CD4-positive, alpha-beta T cell treated with Interleukin-15 for 4 hours (primary cell): ENCODE data around the gene DIRAS1.
"Not testable (repeated sequence)": the region's sequence is repeated elsewhere in the genome, so short reads cannot be mapped to it uniquely, and the experiment has no call there.

Experiments used
- DNase-seq: peaks from one replicate; pipeline ENCODE4 v3.0.0-alpha.2; 2020; ENCODE audit warnings: low spot score

The DIRAS1 gene

DNA sequence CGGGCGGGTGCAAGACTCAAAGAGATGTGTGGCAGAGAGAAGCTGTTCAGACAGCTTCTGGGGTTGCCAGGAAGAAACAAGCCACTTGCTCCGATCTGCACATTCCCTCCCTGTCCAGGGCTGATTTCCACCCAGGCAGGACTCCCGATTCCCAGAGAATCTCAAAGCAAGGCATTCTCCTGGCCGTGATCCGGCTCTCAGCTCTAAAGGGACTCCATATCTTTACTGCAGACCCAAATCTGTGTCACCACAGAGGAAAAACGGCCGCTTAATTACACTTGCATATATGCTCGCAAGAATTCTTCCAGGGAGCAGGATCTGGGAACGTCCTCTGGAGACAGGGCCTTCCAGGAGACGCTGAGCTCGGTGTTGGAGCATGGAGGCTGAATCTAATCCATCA is 44.3 kb downstream of the DIRAS1 start:
- no peak for DNase-seq

DNA sequence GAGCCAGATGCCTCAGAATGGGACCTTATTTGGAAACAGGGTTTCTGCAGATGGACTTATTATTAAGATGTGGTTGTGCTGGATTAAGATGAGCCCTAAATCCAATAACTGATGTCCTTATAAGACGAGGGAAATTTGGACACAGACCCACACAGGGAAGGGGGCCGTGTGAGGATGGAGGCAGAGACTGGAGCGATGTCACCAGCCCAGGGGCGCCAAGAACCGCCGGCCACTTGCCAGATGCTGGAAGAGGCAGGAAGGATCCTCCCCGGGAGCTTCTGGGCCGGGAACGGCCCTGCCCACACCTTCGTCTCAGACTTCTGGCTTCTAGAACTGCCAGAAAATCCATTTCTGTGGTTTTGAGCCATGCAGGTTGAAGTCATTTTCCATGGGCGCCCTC is 45.3 kb downstream of the DIRAS1 start:
- no peak for DNase-seq

DNA sequence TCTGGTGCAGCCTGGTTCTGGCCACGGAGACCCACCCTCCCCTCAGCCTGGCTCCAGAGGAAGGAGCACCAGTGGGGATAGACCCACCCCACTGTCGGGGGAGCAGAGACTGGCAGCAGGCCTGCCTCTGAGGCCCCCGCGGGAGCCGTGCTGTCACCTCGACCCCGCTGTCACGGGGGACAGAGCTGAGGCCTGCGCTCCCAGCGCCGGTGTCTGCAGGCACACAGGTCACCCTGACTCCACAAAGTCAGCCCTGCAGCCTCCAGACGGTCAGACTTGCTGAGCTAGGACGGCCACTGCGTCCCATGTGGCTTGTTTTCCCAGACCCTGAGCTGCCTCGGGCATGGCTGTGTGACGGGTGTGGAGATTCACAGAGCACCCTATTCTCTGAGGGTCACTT is 51.0 kb downstream of the DIRAS1 start:
- no peak for DNase-seq

DNA sequence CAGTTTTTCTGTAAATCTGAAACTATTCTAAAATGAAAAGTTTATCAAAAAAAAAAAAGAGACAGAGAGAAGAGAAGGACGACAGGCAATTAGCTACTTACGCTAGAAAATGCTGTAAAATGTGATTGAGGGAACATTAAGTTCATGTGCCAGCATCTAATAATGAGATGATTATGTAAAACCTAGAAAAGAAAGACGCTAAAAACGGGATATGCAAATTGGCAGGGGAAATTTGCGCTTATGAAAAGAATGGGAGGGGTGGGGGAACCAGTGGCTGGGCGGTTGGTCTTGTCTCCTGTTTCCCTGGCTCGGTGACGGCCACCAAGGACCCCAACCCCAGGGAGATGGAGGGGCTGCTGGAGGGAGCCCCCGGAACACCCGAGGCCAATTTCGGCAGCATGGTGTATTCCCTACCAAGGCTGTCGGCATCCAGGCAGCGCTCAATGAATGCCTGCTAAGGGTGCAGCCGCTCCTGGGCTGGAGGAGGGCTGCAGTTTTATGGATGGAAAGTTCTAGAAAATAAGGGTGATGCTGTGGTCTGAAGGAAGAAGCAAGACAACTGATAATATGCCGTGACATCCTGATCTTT is 52.9 kb downstream of the DIRAS1 start:
- no peak for DNase-seq

DNA sequence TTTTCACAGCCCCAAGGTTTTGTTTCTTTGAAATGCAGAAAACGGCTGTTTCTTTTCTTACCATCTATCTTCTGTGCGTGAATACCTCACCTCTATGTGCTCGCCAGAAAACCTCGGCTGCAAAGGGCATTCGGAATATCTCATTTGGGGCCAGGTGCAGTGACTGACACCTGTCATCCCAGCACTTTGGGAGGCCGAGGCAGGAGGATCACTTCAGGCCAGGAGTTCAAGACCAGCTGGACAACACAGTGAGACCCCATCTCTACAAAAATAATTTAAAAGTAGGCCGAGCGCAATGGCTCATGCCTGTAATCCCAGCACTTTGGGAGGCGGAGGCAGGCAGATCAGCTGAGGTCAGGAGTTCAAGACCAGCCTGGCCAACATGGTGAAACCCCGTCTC is 53.8 kb downstream of the DIRAS1 start:
- not testable (repeated sequence) for DNase-seq

DNA sequence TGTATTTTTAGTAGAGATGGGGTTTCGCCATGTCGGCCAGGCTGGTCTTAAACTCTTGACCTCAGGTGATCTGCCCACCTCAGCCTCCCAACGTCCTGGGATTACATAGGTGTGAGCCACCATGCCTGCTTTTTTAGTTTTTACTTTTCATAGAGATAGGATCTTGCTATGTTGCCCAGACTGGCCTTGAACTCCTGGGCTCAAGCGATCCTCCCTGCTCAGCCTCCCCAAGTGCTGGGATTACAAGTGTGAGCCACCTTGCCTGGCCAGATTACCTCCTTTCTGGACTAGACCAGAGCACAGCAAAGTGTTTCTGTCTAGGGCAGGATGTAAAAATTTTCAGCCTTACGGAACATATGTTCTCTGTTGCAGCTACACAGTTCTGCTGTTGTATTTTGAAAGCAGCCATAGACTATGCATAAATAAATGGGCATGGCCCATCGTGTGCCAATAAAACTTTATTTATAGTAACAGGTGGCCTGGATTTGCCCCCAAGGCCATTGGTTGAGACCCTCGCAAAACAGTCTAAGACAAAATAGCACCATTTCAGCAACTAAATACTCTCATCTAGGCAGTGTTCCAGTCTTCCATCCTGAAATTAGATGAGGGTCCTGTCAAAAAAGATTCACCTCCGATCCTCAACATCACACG is 54.7 kb downstream of the DIRAS1 start:
- DNase-seq, result no peak

DNA sequence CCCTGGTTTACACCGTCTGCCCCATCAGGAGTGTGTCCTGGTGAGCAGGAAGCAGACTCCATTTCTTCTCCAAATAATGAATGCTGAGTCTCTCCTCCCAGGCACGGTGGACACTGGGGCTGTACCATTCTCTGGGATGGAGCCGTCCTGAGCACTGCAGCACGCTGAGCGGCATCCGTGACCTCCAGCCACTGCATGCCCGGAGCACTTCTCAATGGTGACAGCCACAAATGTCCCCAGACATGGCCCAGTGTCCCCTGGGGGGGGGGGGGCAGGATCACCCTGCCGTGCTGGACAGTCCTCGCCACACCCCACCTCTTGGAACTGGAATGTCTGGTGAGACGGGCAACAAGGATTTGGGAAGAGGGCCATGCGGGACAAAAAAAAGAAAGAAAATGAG is 56.1 kb downstream of the DIRAS1 start:
- no peak for DNase-seq
